DND-41 (cell line): ENCODE data around the gene CMYA5.

Experiments used
- ATAC-seq: fragments of 200-7000 bp; cut with Tn5 transposase; 3 replicates; pipeline ENCODE4 v1.9.1; 2021; ENCODE audit warnings: low read depth; ENCODE audit not compliant: insufficient read depth
- DNase-seq: peaks from one replicate; pipeline ENCODE4 v3.0.0-alpha.2; 2020
- H2AFZ ChIP-seq: 2 replicates; pipeline ENCODE4 v1.6.0; 2012; ENCODE audit warnings: low read depth, low read length
- H3K27ac ChIP-seq: 2 replicates; pipeline ENCODE4 v1.5.1; 2012; ENCODE audit warnings: low read length, inconsistent platforms
- H3K27me3 ChIP-seq: fragments of 200-600 bp; sonication (generic); 2 replicates; pipeline ENCODE4 v1.6.0; 2012; ENCODE audit warnings: low read length, mild to moderate bottlenecking, inconsistent platforms; ENCODE audit not compliant: insufficient read depth, poor library complexity
- H3K36me3 ChIP-seq: 2 replicates; pipeline ENCODE4 v1.5.1; 2012; ENCODE audit warnings: low read length, inconsistent platforms; ENCODE audit not compliant: insufficient read depth
- H3K4me1 ChIP-seq: 2 replicates; pipeline ENCODE4 v1.5.1; 2012; ENCODE audit warnings: mild to moderate bottlenecking, low read length; ENCODE audit not compliant: insufficient read depth
- H3K4me2 ChIP-seq: 2 replicates; pipeline ENCODE4 v1.6.0; 2012; ENCODE audit warnings: mild to moderate bottlenecking, moderate library complexity, low read length, inconsistent platforms; ENCODE audit not compliant: insufficient read depth
- H3K4me3 ChIP-seq, 2 experiments: fragments of 200-600 bp in 1 of 2; shearing (Covaris generic) in 1 of 2; 2 replicates each; pipeline ENCODE4 v1.5.1; 2012 to 2016; ENCODE audit warnings: inconsistent platforms in 2 of 2, low read length in 2 of 2, mild to moderate bottlenecking in 2 of 2, low read depth in 1 of 2, moderate library complexity in 1 of 2
- H3K79me2 ChIP-seq: 2 replicates; pipeline ENCODE4 v1.6.0; 2012; ENCODE audit warnings: low read length, inconsistent platforms; ENCODE audit not compliant: insufficient read depth
- H3K9ac ChIP-seq: 2 replicates; pipeline ENCODE4 v1.6.0; 2012; ENCODE audit warnings: low read depth, mild to moderate bottlenecking, inconsistent platforms, low read length, moderate library complexity
- H3K9me3 ChIP-seq: 2 replicates; pipeline ENCODE4 v1.5.1; 2012; ENCODE audit warnings: low read length, moderate library complexity, mild to moderate bottlenecking, inconsistent platforms; ENCODE audit not compliant: insufficient read depth, severe bottlenecking
- H4K20me1 ChIP-seq: 2 replicates; pipeline ENCODE4 v1.6.0; 2012; ENCODE audit warnings: low read length; ENCODE audit not compliant: insufficient read depth
- CTCF ChIP-seq: IDR thresholded peaks from 2 replicates; pipeline ENCODE4 v1.5.1; 2012; ENCODE audit warnings: borderline replicate concordance, low read length, moderate library complexity, mild to moderate bottlenecking; ENCODE audit not compliant: poor library complexity, severe bottlenecking; ENCODE audit errors: extremely low read depth
- EZH2 ChIP-seq: IDR thresholded peaks from 3 replicates; pipeline ENCODE4 v1.6.1; 2012; ENCODE audit warnings: borderline replicate concordance, low read depth, mild to moderate bottlenecking, moderate library complexity, low read length, inconsistent platforms; ENCODE audit not compliant: severe bottlenecking

The CMYA5 gene

GRCh38 chr5:79842006-79842881 is 152.6 kb downstream of the CMYA5 start:
- Histone ChIP-seq H3K4me3 (no peak overlapping the region), H3K4me1 (no peaks in the 10 kb centered on the region), H3K36me3 (no peaks in the 10 kb centered on the region), H3K27ac (no peak overlapping the region), H3K9ac (no peak overlapping the region), H3K27me3 (no peaks in the 10 kb centered on the region), H2AFZ (no peak overlapping the region), H3K4me2 (no peak overlapping the region), H4K20me1 (no peaks in the 10 kb centered on the region), H3K79me2 (no peaks in the 10 kb centered on the region), H3K9me3 (no peaks in the 10 kb centered on the region)
- DNase-seq (no peak), ATAC-seq (no peak)
- TF ChIP-seq EZH2 (no peak), CTCF (no peak)

GRCh38 chr5:79842991-79843390 is 153.4 kb downstream of the CMYA5 start:
- no peaks in the 10 kb centered on the region for H3K4me1 ChIP-seq
- H3K79me2 ChIP-seq: no peaks in the 10 kb centered on the region
- DNase-seq (no peak), ATAC-seq (no peak)
- no peak overlapping the region for H2AFZ ChIP-seq
- TF ChIP-seq EZH2 (no peak), CTCF (no peak)
- H3K9ac ChIP-seq: no peak overlapping the region
- H3K4me3 ChIP-seq: no peak overlapping the region
- H4K20me1 ChIP-seq: no peaks in the 10 kb centered on the region
- no peak overlapping the region for H3K27ac ChIP-seq
- no peaks in the 10 kb centered on the region for H3K36me3 ChIP-seq
- no peak overlapping the region for H3K4me2 ChIP-seq
- no peaks in the 10 kb centered on the region for H3K27me3 ChIP-seq
- no peaks in the 10 kb centered on the region for H3K9me3 ChIP-seq

- Histone ChIP-seq H3K9ac (no peak overlapping the region), H3K4me2 (no peak overlapping the region), H2AFZ (no peak overlapping the region), H3K9me3 (no peaks in the 10 kb centered on the region), H4K20me1 (no peaks in the 10 kb centered on the region), H3K27ac (no peak overlapping the region), H3K36me3 (no peaks in the 10 kb centered on the region), H3K4me3 (no peak overlapping the region), H3K27me3 (no peaks in the 10 kb centered on the region), H3K4me1 (no peaks in the 10 kb centered on the region), H3K79me2 (no peaks in the 10 kb centered on the region)
- ATAC-seq (no peak), DNase-seq (no peak)
- TF ChIP-seq CTCF: no peak
- TF ChIP-seq EZH2: no peak
These were observed 154.1 kb downstream of the CMYA5 start for GRCh38 chr5:79843450-79844388.
